Esophagus squamous epithelium (tissue), 5 donors: ENCODE results near the gene ECM1. TPM values are rescaled to one million over a fixed set of nuclear protein-coding genes. Genes with fewer than 3 reads are reported as not detected.
A peak's percentile ranks its signal among the peaks of the same experiment; 100 is the strongest.

Source experiments
- DNase-seq: peaks from one replicate; lab custom pipeline; 2025; lab: John Stamatoyannopoulos, UW
- H3K27ac ChIP-seq, 4 donors: fragments of 200-600 bp; sonication (generic); one replicate each; pipeline ENCODE4 v1.5.1; 2016 to 2019; ENCODE audit warnings: mild to moderate bottlenecking in 1 of 4
- H3K27me3 ChIP-seq, 4 donors: fragments of 200-600 bp; sonication (generic); 1 replicate in 3 of 4; 2 replicates in 1 of 4; pipeline versions ENCODE4 v1.5.1 to v1.6.0; 2017 to 2021; ENCODE audit warnings: antibody characterized with exemption in 1 of 4
- H3K36me3 ChIP-seq, 3 donors: fragments of 200-600 bp; sonication (generic); one replicate each; pipeline ENCODE4 v1.5.1; 2016 to 2019
- H3K4me1 ChIP-seq, 3 donors: fragments of 200-600 bp; sonication (generic); one replicate each; pipeline ENCODE4 v1.5.1; 2017 to 2019
- H3K4me3 ChIP-seq, 4 donors: fragments of 200-600 bp; sonication (generic); 1 replicate in 3 of 4; 2 replicates in 1 of 4; pipeline ENCODE4 v1.5.1; 2016 to 2019; ENCODE audit warnings: mild to moderate bottlenecking in 2 of 4, moderate library complexity in 1 of 4
- H3K9me3 ChIP-seq, 3 donors: fragments of 200-600 bp; sonication (generic); one replicate each; pipeline ENCODE4 v1.5.1; 2016 to 2019
- CTCF ChIP-seq, 6 experiments: fragments of 450-650 bp in 4 of 6; fragments of 200-600 bp in 2 of 6; sonication (generic) in 2 of 6; IDR thresholded peaks; one replicate each; pipeline ENCODE4 v1.5.1; 2016 to 2019; ENCODE audit warnings: antibody characterized with exemption in 6 of 6, mild to moderate bottlenecking in 4 of 6, moderate library complexity in 4 of 6
- POLR2A ChIP-seq, 4 donors: fragments of 450-650 bp; IDR thresholded peaks; one replicate each; pipeline ENCODE4 v1.6.1; 2017; ENCODE audit warnings: antibody characterized with exemption in 4 of 4, mild to moderate bottlenecking in 4 of 4, moderate library complexity in 3 of 4
- WGBS, 2 donors: methylation state at CpG; one replicate each; pipeline ENCODE4 v1.1.5; 2018; 5-methylcytosine and 5-hydroxymethylcytosine counted together
- intact Hi-C: fragments of 100-400 bp; cut with DNase I; formaldehyde crosslinking; loops from one replicate; pipeline ENCODE4 v1.15.0; 2022
- total RNA-seq, 4 donors: library from RNA; depleted of rRNA; stranded (reverse); fragments of >200 nt; gene quantifications; one replicate each; pipeline ENCODE4 v1.1.0, GENCODE V29; 2016
- donor health status: DM: yes; HTN: yes; CAD: no.

Gene ECM1
- total RNA-seq, 4 donors from 2014 or later = 311 to 1,013 (median 406) TPM

- Histone ChIP-seq H3K27ac (peak overlapping the region; percentile 88 to 96 (median 91)), H3K4me1 (peaks cover 41 to 56% (median 42%) of the 10 kb centered on the region in 3 donors), H3K4me3 (peak overlapping the region in 1 of 4 donors; percentile 6), H3K36me3 (peaks cover 0 to 51% (median 0%) of the 10 kb centered on the region in 3 donors), H3K27me3 (no peaks in the 10 kb centered on the region), H3K9me3 (no peaks in the 10 kb centered on the region)
- 90% methylated on average over 2 of the region's 12 CpGs; no CpG with 5 or more reads in 1 of the 2 donors for WGBS, 2 donors
- no peak for DNase-seq
- TF ChIP-seq CTCF (IDR thresholded peaks at IDR 0.05) (no peak), POLR2A (IDR thresholded peaks at IDR 0.05) (no peak)
- intact Hi-C loops = no loop called here
Observed at GRCh38 chr1:150552911-150553289, 45.0 kb downstream of the ECM1 start.

- no peak for DNase-seq
- no peaks in the 10 kb centered on the region for H3K27me3 ChIP-seq
- TF ChIP-seq CTCF (IDR thresholded peaks at IDR 0.05) (no peak), POLR2A (IDR thresholded peaks at IDR 0.05) (no peak)
- H3K36me3 ChIP-seq = peaks cover 0 to 58% (median 0%) of the 10 kb centered on the region in 3 donors
- H3K4me1 ChIP-seq = peaks cover 40 to 56% (median 42%) of the 10 kb centered on the region in 3 donors
- peak overlapping the region; percentile 88 to 96 (median 91) for H3K27ac ChIP-seq
- WGBS, 2 donors = 71 to 80% methylated on average over 5 to 6 of the region's 23 CpGs
- H3K4me3 ChIP-seq = no peak overlapping the region
- no peaks in the 10 kb centered on the region for H3K9me3 ChIP-seq
- intact Hi-C loops = no loop called here
Observed at GRCh38 chr1:150553392-150554085, 45.6 kb downstream of the ECM1 start.

- Histone ChIP-seq H3K4me3 (no peak overlapping the region), H3K9me3 (no peaks in the 10 kb centered on the region), H3K27ac (peak overlapping the region; percentile 23 to 96 (median 91)), H3K27me3 (no peaks in the 10 kb centered on the region), H3K36me3 (peaks cover 0 to 63% (median 0%) of the 10 kb centered on the region in 3 donors), H3K4me1 (peaks cover 43 to 59% (median 44%) of the 10 kb centered on the region in 3 donors)
- intact Hi-C loops = no loop called here
- TF ChIP-seq CTCF (IDR thresholded peaks at IDR 0.05) (no peak), POLR2A (IDR thresholded peaks at IDR 0.05) (no peak)
- WGBS, 2 donors = 87 to 100% methylated on average over 1 to 8 of the region's 8 CpGs
- DNase-seq = no peak
Observed at GRCh38 chr1:150554086-150554452, 46.2 kb downstream of the ECM1 start.

- intact Hi-C loops = no loop called here
- DNase-seq = no peak
Observed at GRCh38 chr1:150555198-150555970, 47.5 kb downstream of the ECM1 start.

More at GRCh38 chr1:150555198-150555970, 47.5 kb downstream of the ECM1 start:
- Histone ChIP-seq H3K9me3 (no peaks in the 10 kb centered on the region), H3K4me1 (peaks cover 48 to 61% (median 52%) of the 10 kb centered on the region in 3 donors), H3K36me3 (peaks cover 0 to 69% (median 0%) of the 10 kb centered on the region in 3 donors), H3K27ac (no peak overlapping the region), H3K27me3 (no peaks in the 10 kb centered on the region), H3K4me3 (no peak overlapping the region)
- TF ChIP-seq CTCF (IDR thresholded peaks at IDR 0.05) = no peak
- TF ChIP-seq POLR2A (IDR thresholded peaks at IDR 0.05) = no peak
- WGBS, 2 donors = 75 to 85% methylated on average over 13 to 17 of the region's 19 CpGs
